IMR-90 (cell line): ENCODE results near the gene C6orf52. TPM values are rescaled to one million over a fixed set of nuclear protein-coding genes. Genes with fewer than 3 reads are reported as not detected.
A peak's percentile ranks its signal among the peaks of the same experiment; 100 is the strongest.

Source experiments
- ATAC-seq: fragments of 200-7000 bp; cut with Tn5 transposase; 2 replicates; pipeline ENCODE4 v1.9.1; 2020; ENCODE audit warnings: low read depth, mild to moderate bottlenecking, moderate library complexity
- BruUV-seq: library from RNA; stranded (reverse); fragments of 400-500 nt; replicated peaks from 2 replicates; lab custom pipeline; 2021; lab: Mats Ljungman, UMichigan
- CTCF ChIA-PET: fragments of 300-600 bp; formaldehyde crosslinking; extraction: SDS; loops from one replicate; lab custom pipeline; 2021; ENCODE audit warnings: antibody characterized with exemption; lab: Yijun Ruan, JAX
- POLR2A ChIA-PET: fragments of 300-600 bp; sonication (Branson Sonifier 250); formaldehyde crosslinking; loops from one replicate; lab custom pipeline; 2022; ENCODE audit warnings: antibody characterized with exemption; ENCODE audit not compliant: unreplicated experiment; lab: Charles Lee
- DNase-seq: peaks from one replicate; pipeline ENCODE4 v3.0.0; 2013
- H2AFZ ChIP-seq: replicated peaks from 2 replicates; pipeline ENCODE3; 2013; ENCODE audit warnings: low read length, mild to moderate bottlenecking; ENCODE audit not compliant: poor library complexity
- H2AK5ac ChIP-seq: 2 replicates; pipeline ENCODE4 v1.6.1; 2013; ENCODE audit warnings: low read depth, low read length, inconsistent platforms
- H2AK9ac ChIP-seq: replicated peaks from 2 replicates; pipeline ENCODE3; 2013; ENCODE audit warnings: mild to moderate bottlenecking, low read depth, low read length, moderate library complexity; ENCODE audit not compliant: poor library complexity
- H2BK120ac ChIP-seq: 2 replicates; pipeline ENCODE4 v1.6.1; 2013; ENCODE audit warnings: low read depth, low read length, inconsistent platforms
- H2BK15ac ChIP-seq: 3 replicates; pipeline ENCODE4 v1.6.1; 2013; ENCODE audit warnings: low read depth, low read length, inconsistent platforms
- H2BK20ac ChIP-seq: 2 replicates; pipeline ENCODE4 v1.6.1; 2013; ENCODE audit warnings: low read depth, mild to moderate bottlenecking, inconsistent platforms, low read length, moderate library complexity
- H2BK5ac ChIP-seq: 2 replicates; pipeline ENCODE4 v1.6.1; 2013; ENCODE audit warnings: mild to moderate bottlenecking, low read depth, low read length, inconsistent platforms; ENCODE audit not compliant: poor library complexity, severe bottlenecking
- H3K14ac ChIP-seq: replicated peaks from 2 replicates; pipeline ENCODE4 v1.6.1; 2013; ENCODE audit warnings: low read depth, low read length, inconsistent platforms
- H3K18ac ChIP-seq: 2 replicates; pipeline ENCODE4 v1.6.1; 2013; ENCODE audit warnings: low read depth, low read length, control low read depth
- H3K23ac ChIP-seq: 2 replicates; pipeline ENCODE4 v1.6.1; 2013; ENCODE audit warnings: low read depth, low read length, inconsistent platforms
- H3K27ac ChIP-seq: 2 replicates; pipeline ENCODE4 v1.5.1; 2013; ENCODE audit warnings: mild to moderate bottlenecking, control low read depth, low read length; ENCODE audit not compliant: insufficient read depth
- H3K27me3 ChIP-seq: 2 replicates; pipeline ENCODE4 v1.6.1; 2013; ENCODE audit warnings: low read length; ENCODE audit not compliant: control insufficient read depth, insufficient read depth
- H3K36me3 ChIP-seq: 2 replicates; pipeline ENCODE4 v1.6.1; 2013; ENCODE audit warnings: low read length, mixed read lengths; ENCODE audit not compliant: control insufficient read depth, insufficient read depth
- H3K4ac ChIP-seq: 2 replicates; pipeline ENCODE4 v1.6.1; 2013; ENCODE audit warnings: low read depth, low read length, inconsistent platforms
- H3K4me1 ChIP-seq: 2 replicates; pipeline ENCODE4 v1.6.1; 2013; ENCODE audit warnings: low read length, mixed read lengths; ENCODE audit not compliant: control insufficient read depth, insufficient read depth
- H3K4me2 ChIP-seq: 2 replicates; pipeline ENCODE4 v1.6.1; 2013; ENCODE audit warnings: low read depth, mild to moderate bottlenecking, control low read depth, low read length, moderate library complexity
- H3K4me3 ChIP-seq: 2 replicates; pipeline ENCODE4 v1.5.1; 2013; ENCODE audit warnings: low read depth, mild to moderate bottlenecking, control low read depth, low read length, moderate library complexity; ENCODE audit not compliant: insufficient read depth
- H3K56ac ChIP-seq: 2 replicates; pipeline ENCODE4 v1.6.1; 2013; ENCODE audit warnings: low read length, inconsistent platforms; ENCODE audit not compliant: insufficient read depth; ENCODE audit errors: extremely low read depth
- H3K79me1 ChIP-seq, 2 experiments: 2 replicates each; pipeline ENCODE4 v1.6.1; 2013; ENCODE audit warnings: low read length in 2 of 2, inconsistent platforms in 1 of 2, low read depth in 1 of 2
- H3K9ac ChIP-seq: 2 replicates; pipeline ENCODE4 v1.6.1; 2013; ENCODE audit warnings: low read depth, low read length, control low read depth
- H3K9me1 ChIP-seq: 2 replicates; pipeline ENCODE4 v1.6.1; 2013; ENCODE audit warnings: low read length, inconsistent platforms; ENCODE audit not compliant: insufficient read depth
- H3K9me3 ChIP-seq: 2 replicates; pipeline ENCODE4 v1.6.1; 2013; ENCODE audit warnings: low read length; ENCODE audit not compliant: control insufficient read depth, insufficient read depth
- H4K20me1 ChIP-seq: 2 replicates; pipeline ENCODE4 v1.6.1; 2013; ENCODE audit warnings: low read length, inconsistent platforms; ENCODE audit not compliant: insufficient read depth
- H4K5ac ChIP-seq: 2 replicates; pipeline ENCODE4 v1.6.1; 2013; ENCODE audit warnings: mild to moderate bottlenecking, low read depth, low read length, control low read depth
- H4K8ac ChIP-seq, 2 experiments: 2 replicates each; pipeline ENCODE4 v1.6.1; 2013; ENCODE audit warnings: low read depth in 2 of 2, low read length in 2 of 2, control low read depth in 1 of 2, inconsistent platforms in 1 of 2
- H4K91ac ChIP-seq: 2 replicates; pipeline ENCODE4 v1.6.1; 2013; ENCODE audit warnings: low read depth, low read length, inconsistent platforms; ENCODE audit not compliant: insufficient read depth
- BHLHE40 ChIP-seq: fragments of 150-350 bp; IDR thresholded peaks from 2 replicates; pipeline ENCODE4 v1.6.1; 2016; ENCODE audit warnings: mild to moderate bottlenecking, low read depth, low read length
- CHD1 ChIP-seq: IDR thresholded peaks from 2 replicates; pipeline ENCODE4 v1.6.1; 2012; ENCODE audit warnings: low read depth, low read length, improper control_type of control experiment
- CTCF ChIP-seq: conservative IDR thresholded peaks from 2 replicates; pipeline ENCODE4 v1.5.1; 2012; ENCODE audit warnings: mild to moderate bottlenecking, low read depth, low read length, improper control_type of control experiment
- ELK1 ChIP-seq: fragments of 150-350 bp; IDR thresholded peaks from 2 replicates; pipeline ENCODE4 v1.6.1; 2016; ENCODE audit warnings: low read depth, mild to moderate bottlenecking, low read length, moderate library complexity, borderline replicate concordance
- FOS ChIP-seq: fragments of 150-350 bp; IDR thresholded peaks from 2 replicates; pipeline ENCODE4 v1.6.1; 2016; ENCODE audit warnings: low read depth, low read length
- MAFK ChIP-seq: IDR thresholded peaks from 2 replicates; pipeline ENCODE4 v1.6.1; 2012; ENCODE audit warnings: low read depth, low read length, improper control_type of control experiment
- MAZ ChIP-seq: IDR thresholded peaks from 2 replicates; pipeline ENCODE4 v1.6.1; 2012; ENCODE audit warnings: low read depth, mild to moderate bottlenecking, low read length, improper control_type of control experiment, moderate library complexity, borderline replicate concordance
- MXI1 ChIP-seq: IDR thresholded peaks from 2 replicates; pipeline ENCODE4 v1.6.1; 2012; ENCODE audit warnings: low read depth, mild to moderate bottlenecking, low read length, moderate library complexity, borderline replicate concordance
- NFE2L2 ChIP-seq: fragments of 150-350 bp; IDR thresholded peaks from 2 replicates; pipeline ENCODE4 v1.6.1; 2016; ENCODE audit warnings: low read depth, mild to moderate bottlenecking, low read length
- POLR2A ChIP-seq: IDR thresholded peaks from 2 replicates; pipeline ENCODE4 v1.6.1; 2012; ENCODE audit warnings: mild to moderate bottlenecking, low read depth, low read length
- RCOR1 ChIP-seq: IDR thresholded peaks from 2 replicates; pipeline ENCODE4 v1.6.1; 2012; ENCODE audit warnings: mild to moderate bottlenecking, low read length, improper control_type of control experiment; ENCODE audit not compliant: insufficient replicate concordance
- RFX5 ChIP-seq: IDR thresholded peaks from 2 replicates; pipeline ENCODE4 v1.8.0; 2012; ENCODE audit warnings: low read depth, mild to moderate bottlenecking, low read length, moderate library complexity
- SMC3 ChIP-seq: fragments of 150-350 bp; IDR thresholded peaks from 2 replicates; pipeline ENCODE4 v1.6.1; 2016; ENCODE audit warnings: low read depth, mild to moderate bottlenecking, antibody characterized with exemption, low read length, moderate library complexity
- USF2 ChIP-seq: fragments of 150-350 bp; IDR thresholded peaks from 2 replicates; pipeline ENCODE4 v1.6.1; 2017; ENCODE audit warnings: mild to moderate bottlenecking, antibody characterized with exemption, low read length, low read depth
- WGBS, 2 experiments: methylation state at CpG; one replicate each; pipeline versions ENCODE4 v1.1.5 to v1.1.7; 2013; ENCODE audit warnings: missing lambda C conversion rate in 2 of 2; ENCODE audit not compliant: insufficient read length in 1 of 2; ENCODE audit errors: extremely low coverage in 2 of 2; 5-methylcytosine and 5-hydroxymethylcytosine counted together
- dilution Hi-C: fragments of 300-500 bp; cut with HindIII; formaldehyde crosslinking; loops from one replicate; pipeline ENCODE4 v1.14.3; 2018; ENCODE audit warnings: low sequenced_read_pairs; ENCODE audit not compliant: unreplicated experiment
- in situ Hi-C: fragments of 300-500 bp; cut with MboI; formaldehyde crosslinking; loops from 3 replicates; pipeline ENCODE4 v1.14.3; 2019; ENCODE audit warnings: low sequenced_read_pairs, inconsistent platforms, mixed read lengths
- intact Hi-C: fragments of 100-400 bp; cut with micrococcal nuclease; formaldehyde crosslinking; loops from 2 replicates; pipeline ENCODE4 v1.10.0; 2022
- polyA plus RNA-seq, 3 experiments: library from polyadenylated mRNA; depleted of rRNA; stranded (reverse); fragments of >200 nt; gene quantifications; 2 replicates each; pipeline ENCODE4 v1.2.3, GENCODE V29; 2012; ENCODE audit warnings: low replicate concordance in 1 of 3
- total RNA-seq: library from RNA; depleted of rRNA; stranded (reverse); fragments of >200 nt; gene quantifications from 2 replicates; pipeline ENCODE4 v1.2.3, GENCODE V29; 2012

Gene C6orf52
- total and polyA plus RNA-seq, 2 of the 4 experiments (the other 2 are of a cell fraction): 0.31 TPM; not detected in 1

- Histone ChIP-seq H3K27me3 (peaks cover 10% of the 10 kb centered on the region), H2BK20ac (no peak overlapping the region), H4K91ac (no peak overlapping the region), H3K9me3 (no peaks in the 10 kb centered on the region), H2AK5ac (no peak overlapping the region), H4K20me1 (no peaks in the 10 kb centered on the region), H2BK5ac (no peak overlapping the region), H3K56ac (no peak overlapping the region), H3K27ac (no peak overlapping the region), H2BK15ac (no peak overlapping the region), H2BK120ac (no peak overlapping the region), H3K4ac (no peak overlapping the region), H3K9me1 (no peaks in the 10 kb centered on the region), H3K14ac (no peak overlapping the region), H4K5ac (no peak overlapping the region), H3K23ac (no peak overlapping the region), H3K18ac (no peak overlapping the region), H2AFZ (peak overlapping the region; percentile 14), H3K36me3 (no peaks in the 10 kb centered on the region), H4K8ac (no peak overlapping the region), H3K4me1 (no peaks in the 10 kb centered on the region), H3K9ac (no peak overlapping the region), H3K4me3 (no peak overlapping the region), H3K79me1 (no peaks in the 10 kb centered on the region), H2AK9ac (no peak overlapping the region), H3K4me2 (no peak overlapping the region)
- BruUV-seq: no TSS peak
- DNase-seq (no peak), ATAC-seq (no peak)
- WGBS, 2 experiments: no CpG with 5 or more reads among the region's 5 CpGs
- ChIA-PET POLR2A (no interaction called here), CTCF (no interaction called here)
- intact Hi-C loops: no loop called here
- dilution Hi-C loops: no loop called here
- in situ Hi-C loops: no loop called here
- TF ChIP-seq RFX5 (no peak), MAZ (no peak), MXI1 (no peak), POLR2A (no peak), FOS (no peak), USF2 (no peak), ELK1 (no peak), BHLHE40 (no peak), SMC3 (no peak), MAFK (no peak), NFE2L2 (no peak), CTCF (no peak), CHD1 (no peak), RCOR1 (no peak)
Observed at GRCh38 chr6:10684618-10685017, 9.8 kb downstream of the C6orf52 start.
